ENCODE data around the gene KRT79. TPM values are rescaled to one million over a fixed set of nuclear protein-coding genes. Genes with fewer than 3 reads are reported as not detected.
A peak's percentile ranks its signal among the peaks of the same experiment; 100 is the strongest.

KRT79 gene
- total RNA-seq, 1 donor from 2014 or later = not detected

- Mint-ChIP-seq H3K9me3 (no peaks in the 10 kb centered on the region), H3K27ac (peak overlapping the region; percentile 84), H3K27me3 (peaks cover 54% of the 10 kb centered on the region), H3K4me1 (ENCODE audit: unreplicated experiment) (no peaks in the 10 kb centered on the region), H3K4me3 (peak overlapping the region; percentile 86), H3K36me3 (peaks cover 12% of the 10 kb centered on the region)
- DNase-seq (ENCODE audit: extremely low spot score, unreplicated experiment) = no peak
- TF ChIP-seq CTCF (conservative IDR thresholded peaks at IDR 0.05) = no peak
These were observed 24.9 kb downstream of the KRT79 start for GRCh38 chr12:52809166-52809565.

GRCh38 chr12:52808573-52809160 is 25.4 kb downstream of the KRT79 start:
- peaks cover 12% of the 10 kb centered on the region for H3K36me3 Mint-ChIP-seq
- no peaks in the 10 kb centered on the region for H3K4me1 Mint-ChIP-seq (ENCODE audit: unreplicated experiment)
- no peak for TF ChIP-seq CTCF (conservative IDR thresholded peaks at IDR 0.05)
- no peaks in the 10 kb centered on the region for H3K9me3 Mint-ChIP-seq
- peak overlapping the region; percentile 84 for H3K27ac Mint-ChIP-seq
- peaks cover 53% of the 10 kb centered on the region for H3K27me3 Mint-ChIP-seq
- H3K4me3 Mint-ChIP-seq = peak overlapping the region; percentile 7
- no peak for DNase-seq (ENCODE audit: extremely low spot score, unreplicated experiment)

- H3K27me3 Mint-ChIP-seq = peaks cover 58% of the 10 kb centered on the region
- H3K4me1 Mint-ChIP-seq (ENCODE audit: unreplicated experiment) = no peaks in the 10 kb centered on the region
- H3K27ac Mint-ChIP-seq = peak overlapping the region; percentile 95
- no peak for DNase-seq (ENCODE audit: extremely low spot score, unreplicated experiment)
- peaks cover 12% of the 10 kb centered on the region for H3K36me3 Mint-ChIP-seq
- TF ChIP-seq CTCF (conservative IDR thresholded peaks at IDR 0.05) = no peak
- H3K9me3 Mint-ChIP-seq = no peaks in the 10 kb centered on the region
- H3K4me3 Mint-ChIP-seq = peak overlapping the region; percentile 62
These were observed 26.3 kb downstream of the KRT79 start for GRCh38 chr12:52807544-52808470.

- peaks cover 8% of the 10 kb centered on the region for H3K36me3 Mint-ChIP-seq
- no peak for TF ChIP-seq CTCF (conservative IDR thresholded peaks at IDR 0.05)
- DNase-seq (ENCODE audit: extremely low spot score, unreplicated experiment) = no peak
- peak overlapping the region; percentile 62 for H3K4me3 Mint-ChIP-seq
- no peaks in the 10 kb centered on the region for H3K9me3 Mint-ChIP-seq
- no peaks in the 10 kb centered on the region for H3K4me1 Mint-ChIP-seq (ENCODE audit: unreplicated experiment)
- H3K27ac Mint-ChIP-seq = peak overlapping the region; percentile 95
- H3K27me3 Mint-ChIP-seq = peaks cover 56% of the 10 kb centered on the region
These were observed 27.1 kb downstream of the KRT79 start for GRCh38 chr12:52806821-52807543.

- peaks cover 53% of the 10 kb centered on the region for H3K27me3 Mint-ChIP-seq
These were observed 27.8 kb downstream of the KRT79 start for GRCh38 chr12:52806169-52806811.

More at GRCh38 chr12:52806169-52806811, 27.8 kb downstream of the KRT79 start:
- Mint-ChIP-seq H3K4me1 (ENCODE audit: unreplicated experiment) (no peaks in the 10 kb centered on the region), H3K36me3 (peaks cover 5% of the 10 kb centered on the region), H3K9me3 (no peaks in the 10 kb centered on the region), H3K4me3 (peak overlapping the region; percentile 31), H3K27ac (peak overlapping the region; percentile 95)
- TF ChIP-seq CTCF (conservative IDR thresholded peaks at IDR 0.05) = no peak
- DNase-seq (ENCODE audit: extremely low spot score, unreplicated experiment) = no peak
